Right renal cortex interstitium (tissue), 3 donors: ENCODE results near the gene FLVCR2. TPM values are rescaled to one million over a fixed set of nuclear protein-coding genes. Genes with fewer than 3 reads are reported as not detected.
"Not testable (repeated sequence)": the region's sequence is repeated elsewhere in the genome, so short reads cannot be mapped to it uniquely, and the experiment has no call there.

Source experiments
- DNase-seq, 3 donors: peaks; one replicate each; pipeline ENCODE4 v3.0.0-alpha.2; 2013; ENCODE audit warnings: low read depth in 3 of 3, low spot score in 2 of 3
- polyA plus RNA-seq, 3 donors: library from polyadenylated mRNA; unstranded; fragments of 120-200 nt; gene quantifications; one replicate each; pipeline ENCODE4 v1.2.1, GENCODE V29; 2013; ENCODE audit not compliant: insufficient read length in 3 of 3

FLVCR2 gene
- polyA plus RNA-seq, 3 donors, result 7.8 to 8.9 (median 7.9) TPM

- DNase-seq, result no peak
These were observed 81.8 kb downstream of the FLVCR2 start for GRCh38 chr14:75660238-75660629.

- DNase-seq, result peak; percentile 93 to 95 (median 94)
These were observed 82.4 kb downstream of the FLVCR2 start, which contains the start of the genes ERG28 and TTLL5 for GRCh38 chr14:75660630-75661498. Gene ERG28 (minus strand): TSS chr14:75660876. CDS start chr14:75657502, 3,374 bp downstream. Gene TTLL5 (plus strand): TSS chr14:75661246. CDS start chr14:75663150, 1,904 bp downstream.

GRCh38 chr14:75661499-75661814 is 83.0 kb downstream of the FLVCR2 start:
- DNase-seq, result no peak

GRCh38 chr14:75662966-75663365 is 84.5 kb downstream of the FLVCR2 start:
- no peak for DNase-seq

- no peak for DNase-seq
These were observed 88.8 kb downstream of the FLVCR2 start for GRCh38 chr14:75667099-75667765.

GRCh38 chr14:75672605-75673192 is 94.3 kb downstream of the FLVCR2 start:
- DNase-seq, result no peak

- DNase-seq, result no peak
These were observed 95.1 kb downstream of the FLVCR2 start for GRCh38 chr14:75673345-75674035.

- DNase-seq, result no peak
These were observed 97.0 kb downstream of the FLVCR2 start for GRCh38 chr14:75675265-75675960.

GRCh38 chr14:75685910-75686309 is 107.5 kb downstream of the FLVCR2 start:
- DNase-seq, result no peak

GRCh38 chr14:75689012-75689411 is 110.6 kb downstream of the FLVCR2 start:
- no peak for DNase-seq

- no peak for DNase-seq
These were observed 111.6 kb downstream of the FLVCR2 start for GRCh38 chr14:75690010-75690409.

GRCh38 chr14:75695025-75695424 is 116.6 kb downstream of the FLVCR2 start:
- DNase-seq, result not testable (repeated sequence)

- DNase-seq, result no peak
These were observed 119.0 kb downstream of the FLVCR2 start for GRCh38 chr14:75697386-75697785.

Other genes starting within 250 kb of the FLVCR2 start
- gene JDP2, start 150.6 kb upstream of the FLVCR2 start, polyA plus RNA-seq, result 10 to 100 TPM; 18.4 to 19.6 (median 19.2) TPM
- under 1 TPM in 2 of 3 donors, not detected in 1; 0.41 to 0.47 TPM for gene BATF, start 56.2 kb upstream of the FLVCR2 start, polyA plus RNA-seq
- 10 to 100 TPM; 36.4 to 36.8 (median 36.4) TPM for gene ERG28, start 82.3 kb downstream of the FLVCR2 start, polyA plus RNA-seq
- 10 to 100 TPM; 28.7 to 35.1 (median 33.1) TPM for gene TTLL5, start 82.6 kb downstream of the FLVCR2 start, polyA plus RNA-seq